ENCODE measurements around the gene GNE.

DNA sequence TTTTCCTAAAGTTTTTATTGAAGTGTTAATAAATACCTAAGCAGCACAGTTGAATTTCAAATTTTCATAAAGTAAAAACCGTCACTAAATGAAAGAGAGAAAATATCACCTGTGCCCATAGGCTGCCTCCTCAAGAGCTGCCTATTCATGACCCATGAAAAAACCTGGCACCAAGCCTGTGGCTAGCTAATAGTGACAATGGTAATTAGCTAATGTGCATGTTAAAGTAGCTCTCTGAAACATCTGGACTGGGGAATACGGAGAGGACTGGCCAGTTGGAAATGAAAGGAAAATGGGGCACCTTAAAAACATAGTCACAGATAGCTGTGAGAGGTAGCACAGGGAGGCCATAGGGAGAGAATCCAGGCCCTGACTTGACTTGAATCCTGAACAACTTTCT lies 5.4 kb upstream of the GNE start:
- TF ChIP-seq, protein P1, sequence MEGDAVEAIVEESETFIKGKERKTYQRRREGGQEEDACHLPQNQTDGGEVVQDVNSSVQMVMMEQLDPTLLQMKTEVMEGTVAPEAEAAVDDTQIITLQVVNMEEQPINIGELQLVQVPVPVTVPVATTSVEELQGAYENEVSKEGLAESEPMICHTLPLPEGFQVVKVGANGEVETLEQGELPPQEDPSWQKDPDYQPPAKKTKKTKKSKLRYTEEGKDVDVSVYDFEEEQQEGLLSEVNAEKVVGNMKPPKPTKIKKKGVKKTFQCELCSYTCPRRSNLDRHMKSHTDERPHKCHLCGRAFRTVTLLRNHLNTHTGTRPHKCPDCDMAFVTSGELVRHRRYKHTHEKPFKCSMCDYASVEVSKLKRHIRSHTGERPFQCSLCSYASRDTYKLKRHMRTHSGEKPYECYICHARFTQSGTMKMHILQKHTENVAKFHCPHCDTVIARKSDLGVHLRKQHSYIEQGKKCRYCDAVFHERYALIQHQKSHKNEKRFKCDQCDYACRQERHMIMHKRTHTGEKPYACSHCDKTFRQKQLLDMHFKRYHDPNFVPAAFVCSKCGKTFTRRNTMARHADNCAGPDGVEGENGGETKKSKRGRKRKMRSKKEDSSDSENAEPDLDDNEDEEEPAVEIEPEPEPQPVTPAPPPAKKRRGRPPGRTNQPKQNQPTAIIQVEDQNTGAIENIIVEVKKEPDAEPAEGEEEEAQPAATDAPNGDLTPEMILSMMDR (conservative IDR thresholded peaks at IDR 0.05; ENCODE audit: low read depth, low read length) = no peak
- TF ChIP-seq EZH2phosphoT487 (IDR thresholded peaks at IDR 0.05; ENCODE audit: borderline replicate concordance, low read length) = no peak

All from PC-3 (cell line).